ENCODE data around the gene DHRS7B.
A peak's percentile ranks its signal among the peaks of the same experiment; 100 is the strongest.
"Not testable (repeated sequence)": the region's sequence is repeated elsewhere in the genome, so short reads cannot be mapped to it uniquely, and the experiment has no call there.

Gene DHRS7B

GRCh38 chr17:21184570-21184969 lies 57.8 kb downstream of the DHRS7B start:
- no peak for DNase-seq

- no peak for DNase-seq
Observed at GRCh38 chr17:21185061-21185460, 58.3 kb downstream of the DHRS7B start.

DNA sequence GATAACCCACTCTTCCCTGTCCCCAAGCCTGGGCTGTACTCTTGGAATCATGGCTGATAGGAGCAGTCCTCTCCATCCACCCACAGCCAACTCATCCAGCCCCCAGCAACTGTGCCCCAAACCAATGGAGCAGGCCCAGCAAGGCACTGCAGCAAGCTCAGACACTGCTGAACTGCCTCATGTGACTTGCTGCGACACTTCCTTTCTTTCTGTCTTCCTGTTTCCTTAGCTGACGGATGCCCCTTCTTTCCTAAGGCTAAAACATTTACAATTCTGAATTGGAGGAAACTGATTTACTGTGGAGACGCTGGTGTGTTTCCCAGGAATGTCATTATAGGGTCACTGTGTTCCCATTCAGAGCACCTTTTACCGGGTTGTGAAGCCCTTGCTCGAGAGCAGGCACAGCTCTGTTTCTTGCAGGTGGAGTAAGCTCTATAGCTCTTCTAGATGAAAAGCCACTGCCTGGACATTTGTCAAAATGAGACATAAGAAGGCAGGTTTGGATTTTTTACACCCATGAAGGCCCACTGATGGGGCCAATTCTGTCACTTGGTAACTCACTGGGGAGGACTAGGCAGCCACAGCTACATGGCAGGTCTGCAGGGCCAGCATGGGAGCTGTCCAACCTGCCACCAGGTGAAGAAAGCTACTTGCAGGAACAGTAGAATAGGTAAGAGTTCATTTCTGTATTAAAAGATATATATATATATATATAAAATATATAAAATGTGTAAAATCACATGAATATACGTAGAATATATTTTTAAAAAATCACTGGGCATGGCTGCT lies 59.8 kb downstream of the DHRS7B start:
- DNase-seq: no peak

DNA sequence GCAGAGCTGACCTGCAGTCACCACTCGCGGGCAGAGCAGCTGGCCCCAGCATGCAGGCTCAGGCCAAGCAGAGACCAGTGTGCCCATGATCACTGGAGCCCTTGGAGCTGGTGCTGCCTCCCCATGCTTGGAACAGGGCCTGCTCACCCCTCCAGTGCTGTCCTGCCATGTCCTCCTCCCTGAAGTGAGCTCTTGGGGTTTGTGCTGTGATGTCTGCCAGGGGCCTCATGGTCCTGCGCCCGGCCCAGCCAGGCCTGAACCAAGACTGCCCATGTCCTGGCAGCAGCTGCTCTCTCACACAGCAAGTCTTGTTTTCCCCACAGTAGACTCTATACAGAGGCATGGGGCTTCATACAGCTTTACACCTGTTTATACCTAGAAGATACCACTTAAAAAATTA lies 62.6 kb downstream of the DHRS7B start:
- DNase-seq: no peak

- DNase-seq: no peak
Observed at GRCh38 chr17:21190078-21190477, 63.3 kb downstream of the DHRS7B start.

DNA sequence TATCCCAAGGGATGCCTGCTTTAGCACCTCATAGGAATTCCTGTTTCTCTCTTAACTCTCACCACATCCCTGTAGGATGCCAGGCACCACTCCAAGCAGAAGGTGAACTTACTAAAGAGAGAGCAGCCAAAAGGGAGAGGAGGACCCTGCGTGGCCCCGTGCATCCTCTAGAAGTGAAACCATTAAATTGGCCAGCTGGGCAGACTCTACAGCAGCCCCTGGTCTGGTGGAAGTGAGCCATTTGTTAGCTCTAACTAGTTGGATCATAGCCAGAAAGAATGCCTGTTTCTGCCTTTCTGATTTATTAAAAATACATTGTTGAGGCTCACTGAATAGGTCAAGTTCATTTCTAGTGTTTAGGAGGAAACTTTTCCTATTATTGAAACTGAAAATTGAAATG lies 64.9 kb downstream of the DHRS7B start:
- no peak for DNase-seq

DNA sequence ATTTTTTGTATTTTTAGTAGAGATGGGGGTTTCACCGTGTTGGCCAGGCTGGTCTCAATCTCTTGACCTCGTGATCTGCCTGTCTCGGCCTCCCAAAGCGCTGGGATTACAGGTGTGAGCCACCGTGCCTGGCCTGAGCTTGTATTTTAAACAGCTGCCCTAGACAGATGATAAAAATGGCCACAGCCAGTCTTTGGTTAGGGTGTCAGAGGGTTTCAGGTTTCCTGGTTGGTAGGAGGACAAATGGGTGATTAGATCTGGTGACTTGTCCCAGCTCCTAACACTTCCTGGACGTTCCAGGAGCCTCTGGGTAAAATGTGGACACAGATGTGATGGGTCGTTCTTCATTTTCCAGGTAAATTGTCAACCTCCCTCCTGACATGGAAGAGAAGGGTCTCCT lies 65.7 kb downstream of the DHRS7B start:
- DNase-seq: not testable (repeated sequence)

GRCh38 chr17:21193031-21193430 lies 66.3 kb downstream of the DHRS7B start:
- DNase-seq: peak in 1 of 3 experiments; percentile 8

GRCh38 chr17:21194226-21194625 lies 67.5 kb downstream of the DHRS7B start:
- no peak for DNase-seq

- DNase-seq: no peak
Observed at GRCh38 chr17:21194703-21195102, 67.9 kb downstream of the DHRS7B start.

GRCh38 chr17:21196126-21196525 lies 69.4 kb downstream of the DHRS7B start:
- no peak for DNase-seq

DNA sequence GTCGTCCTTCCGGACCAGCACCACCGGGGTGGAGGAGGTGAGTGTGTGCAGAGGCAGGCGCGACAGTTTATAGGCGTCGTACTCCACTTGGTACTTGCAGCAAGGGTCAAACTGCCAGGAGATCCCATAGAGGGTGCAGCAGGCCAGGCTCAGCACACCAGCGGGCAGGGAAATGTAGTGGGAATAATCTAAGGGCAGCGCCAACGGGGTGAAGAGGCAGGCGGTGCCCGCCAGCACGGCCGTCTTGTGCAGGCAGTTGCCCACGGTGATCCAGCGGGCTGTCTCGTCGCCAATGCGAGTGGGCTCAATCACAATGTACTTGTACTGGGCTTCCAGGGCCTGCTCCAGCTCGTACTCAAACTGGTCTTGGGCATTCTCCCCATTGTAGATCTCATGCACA lies 71.6 kb downstream of the DHRS7B start:
- DNase-seq: no peak

DNA sequence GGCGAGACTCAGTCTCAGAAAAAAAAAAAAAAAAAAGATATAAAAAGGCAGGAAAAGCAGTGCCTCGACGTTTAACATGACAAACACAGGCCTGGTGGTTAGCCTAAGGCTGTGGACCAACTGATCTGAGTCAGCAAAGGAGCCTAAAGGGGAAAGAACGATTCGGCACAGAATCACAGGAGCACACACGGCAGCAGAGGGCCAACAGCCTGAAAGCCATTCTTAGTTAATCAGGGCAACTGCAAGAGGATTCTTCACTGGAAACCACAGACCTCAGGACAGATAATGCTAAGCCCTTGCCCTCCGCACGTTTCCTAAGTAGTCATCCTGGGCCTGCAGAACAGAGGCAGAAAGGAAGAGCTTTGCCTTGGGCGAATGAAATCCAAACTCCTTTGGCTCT lies 72.5 kb downstream of the DHRS7B start:
- DNase-seq: no peak

GRCh38 chr17:21199856-21200255 lies 73.1 kb downstream of the DHRS7B start:
- DNase-seq: no peak

GRCh38 chr17:21200590-21201297 lies 74.0 kb downstream of the DHRS7B start:
- DNase-seq: no peak

DNA sequence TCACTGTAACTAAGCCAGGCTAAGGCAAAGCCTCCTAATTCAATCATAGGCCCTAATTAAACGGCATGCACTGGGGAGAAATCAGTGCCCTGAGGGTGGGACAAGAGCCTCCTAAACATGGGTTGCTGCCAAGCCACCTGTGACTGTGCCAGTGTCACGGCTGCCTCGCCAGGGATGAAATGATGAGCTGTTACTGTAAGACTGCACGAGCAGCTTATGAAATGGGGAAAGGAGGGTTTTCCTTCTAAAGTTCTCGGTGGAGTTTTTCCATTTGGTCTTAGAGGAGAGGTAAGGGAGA lies 74.5 kb downstream of the DHRS7B start:
- DNase-seq: peak in 1 of 3 experiments; percentile 8

DNA sequence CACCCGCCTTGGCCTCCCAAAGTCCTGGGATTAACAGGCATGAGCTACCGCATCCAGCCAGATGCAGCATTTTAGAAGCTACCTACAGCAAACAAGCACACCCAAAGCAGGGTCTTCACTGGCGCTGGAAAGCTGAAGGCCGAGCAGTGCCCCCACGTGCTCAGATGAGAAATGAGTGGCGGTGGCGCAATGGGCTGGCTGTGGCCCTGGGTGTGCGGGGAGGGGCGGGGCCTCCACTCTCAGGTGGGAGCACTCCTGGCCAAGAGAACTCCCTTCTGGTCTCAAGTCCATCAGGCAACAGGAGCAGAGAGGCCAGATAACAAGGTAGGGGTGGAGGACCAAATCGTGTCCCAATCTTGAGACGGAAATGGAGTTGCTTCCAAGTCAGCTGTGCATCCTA lies 75.1 kb downstream of the DHRS7B start:
- DNase-seq: no peak

DNA sequence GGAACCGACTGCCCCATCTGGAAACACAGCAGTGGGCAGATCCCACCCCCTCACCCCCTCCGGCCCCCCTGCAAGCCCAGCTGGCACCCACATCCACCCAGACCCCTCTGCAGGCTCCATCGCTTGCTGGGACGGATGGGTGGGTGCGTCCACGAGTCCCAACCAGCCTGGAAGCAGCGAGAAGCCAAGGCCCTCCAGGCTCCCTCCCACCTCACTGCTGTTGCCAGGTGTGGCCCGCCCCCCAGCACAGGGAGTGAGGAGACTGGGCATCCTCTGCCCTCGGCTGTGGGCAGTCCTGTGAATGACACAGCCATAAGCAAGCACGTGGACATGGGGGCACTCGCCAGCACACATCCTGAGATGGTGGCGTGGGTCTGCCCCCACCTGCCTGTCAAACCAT lies 75.7 kb downstream of the DHRS7B start:
- DNase-seq: no peak

- no peak for DNase-seq
Observed at GRCh38 chr17:21204935-21205334, 78.2 kb downstream of the DHRS7B start.

- DNase-seq: no peak
Observed at GRCh38 chr17:21208352-21208751, 81.6 kb downstream of the DHRS7B start.

DNA sequence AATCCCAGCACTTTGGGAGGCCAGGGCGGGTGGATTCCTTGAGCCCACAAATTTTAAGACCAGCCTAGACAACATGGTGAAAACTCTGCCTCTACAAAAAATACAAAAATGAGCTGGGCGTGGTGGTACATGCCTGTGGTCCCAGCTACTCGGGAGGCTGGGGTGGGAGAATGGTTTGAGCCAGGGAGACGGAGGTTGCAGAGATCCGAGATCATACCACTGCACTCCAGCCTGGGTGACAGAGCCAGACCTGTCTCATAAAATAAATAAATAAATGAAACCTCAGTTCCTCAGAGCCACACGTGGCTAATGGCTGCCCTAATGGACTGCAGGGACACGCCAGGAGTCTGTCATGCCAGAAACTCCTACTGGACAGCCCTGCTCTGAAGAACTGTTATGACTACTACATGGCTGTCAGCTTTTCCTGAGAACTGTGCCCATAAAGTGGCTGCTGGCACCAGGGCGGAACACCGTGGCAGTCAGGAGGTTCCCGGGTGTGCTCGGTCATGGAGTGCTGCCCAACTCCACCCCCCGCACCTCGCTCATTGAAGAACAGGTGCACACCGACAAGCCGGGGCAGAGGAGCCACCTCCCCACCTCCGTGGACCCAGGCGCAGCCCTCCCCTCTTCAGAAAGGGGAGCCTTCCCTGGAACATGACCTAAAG lies 82.9 kb downstream of the DHRS7B start:
- DNase-seq: peak in 1 of 3 experiments; percentile 45

DNA sequence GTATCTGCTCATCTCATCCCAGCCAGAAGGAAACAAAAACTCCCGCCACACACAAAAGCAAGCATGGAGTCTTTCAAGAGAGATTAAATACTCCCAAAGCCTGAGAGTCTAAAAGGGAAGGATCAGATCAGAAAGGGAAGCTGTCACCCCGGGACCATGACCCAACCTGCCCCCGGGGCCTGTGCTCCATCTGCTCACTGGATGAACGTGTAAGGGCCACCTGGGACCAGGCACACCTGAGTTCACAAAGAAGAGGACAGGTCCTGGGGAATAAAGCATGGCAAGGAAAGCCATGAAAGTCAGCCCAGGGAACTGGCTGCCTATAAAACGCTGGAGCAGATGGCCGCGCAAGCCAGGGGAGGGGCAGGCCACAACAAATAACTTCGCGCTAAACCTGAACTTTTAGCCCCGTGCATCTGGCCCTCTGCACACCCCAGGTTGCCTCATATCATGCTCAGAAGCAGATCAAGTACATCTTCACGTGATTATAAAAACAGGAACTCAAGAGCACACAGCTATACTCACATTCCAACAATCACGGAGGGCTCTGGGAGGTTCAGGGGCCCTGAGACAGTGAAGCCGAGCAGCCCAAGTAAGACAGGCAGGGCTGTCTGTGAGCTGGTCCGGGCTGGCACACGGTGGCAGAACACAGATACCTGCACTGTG lies 83.8 kb downstream of the DHRS7B start:
- DNase-seq: no peak

- no peak for DNase-seq
Observed at GRCh38 chr17:21211825-21212479, 85.2 kb downstream of the DHRS7B start.

All from NCI-H1417 (cell line).